LNCaP clone FGC (cell line): ENCODE results near the gene PTN.

Experiments
- DNase-seq: peaks from one replicate; pipeline ENCODE4 v3.0.0-alpha.2; 2011; ENCODE audit warnings: low read depth
- H3K4me3 ChIP-seq: 2 replicates; pipeline ENCODE4 v1.5.1; 2011; ENCODE audit warnings: mild to moderate bottlenecking, low read depth, low read length, control low read depth
- CTCF ChIP-seq: IDR thresholded peaks from 2 replicates; pipeline ENCODE4 v1.5.1; 2012; ENCODE audit warnings: mild to moderate bottlenecking; ENCODE audit not compliant: control insufficient read depth, insufficient read depth; ENCODE audit errors: extremely low read depth

The PTN gene

GRCh38 chr7:137325927-137326326 lies 17.6 kb downstream of the PTN start:
- no peak overlapping the region for H3K4me3 ChIP-seq
- no peak for DNase-seq
- no peak for TF ChIP-seq CTCF

GRCh38 chr7:137324796-137325696 lies 18.5 kb downstream of the PTN start:
- TF ChIP-seq CTCF = no peak
- no peak for DNase-seq
- H3K4me3 ChIP-seq = no peak overlapping the region

GRCh38 chr7:137316648-137317353 lies 26.7 kb downstream of the PTN start:
- no peak for DNase-seq
- no peak overlapping the region for H3K4me3 ChIP-seq
- no peak for TF ChIP-seq CTCF

- no peak for DNase-seq
- no peak overlapping the region for H3K4me3 ChIP-seq
- TF ChIP-seq CTCF = no peak
Measured at GRCh38 chr7:137313201-137313600, 30.3 kb downstream of the PTN start.

- TF ChIP-seq CTCF = no peak
- no peak for DNase-seq
- no peak overlapping the region for H3K4me3 ChIP-seq
Measured at GRCh38 chr7:137306748-137307147, 36.8 kb downstream of the PTN start.

GRCh38 chr7:137305901-137306621 lies 37.5 kb downstream of the PTN start:
- no peak for TF ChIP-seq CTCF
- no peak overlapping the region for H3K4me3 ChIP-seq
- no peak for DNase-seq
